Measurements from ENCODE around the gene IGHMBP2. TPM values are rescaled to one million over a fixed set of nuclear protein-coding genes. Genes with fewer than 3 reads are reported as not detected.

Gene IGHMBP2
- total and polyA plus RNA-seq, 2 experiments from 2014 or later, result 14.3 to 27.7 TPM

- no peak overlapping the region for H3K27ac Mint-ChIP-seq
- H3K4me2 ChIP-seq, result no peak overlapping the region
- H2AFZ ChIP-seq, result no peak overlapping the region
- H3K4me1 Mint-ChIP-seq, result peaks cover 7% of the 10 kb centered on the region
- H4K20me1 ChIP-seq (replicated peaks; ENCODE audit: insufficient read depth), result no peaks in the 10 kb centered on the region
- H3K9me3 Mint-ChIP-seq, result peaks cover 11% of the 10 kb centered on the region
- no peaks in the 10 kb centered on the region for H3K27me3 Mint-ChIP-seq (ENCODE audit: insufficient read depth, low read depth, poor library complexity)
- no peak overlapping the region for H3K4me3 Mint-ChIP-seq
- H3K27me3 ChIP-seq (ENCODE audit: insufficient read depth), result no peaks in the 10 kb centered on the region
- H3K4me3 ChIP-seq, result no peak overlapping the region
- H3K27ac ChIP-seq (ENCODE audit: low read depth), result no peak overlapping the region
- 0 out of 2 replicates have a peak, but pooled peaks cover 3% of the 10 kb centered on the region for H3K9me2 ChIP-seq (ENCODE audit: insufficient read depth)
- H3K4me1 ChIP-seq (ENCODE audit: insufficient read depth), result no peaks in the 10 kb centered on the region
- H3K36me3 ChIP-seq (ENCODE audit: insufficient read depth), result no peaks in the 10 kb centered on the region
- TF ChIP-seq CTCF (conservative IDR thresholded peaks at IDR 0.05; ENCODE audit: low read depth in 2 of 2), result no peak
- TF ChIP-seq REST (IDR thresholded peaks at IDR 0.05; ENCODE audit: unreplicated experiment), result no peak
- TF ChIP-seq STAT1 (IDR thresholded peaks at IDR 0.05; ENCODE audit: unreplicated experiment), result no peak
- no peak for TF ChIP-seq ETS1 (IDR thresholded peaks at IDR 0.05)
- no peak for TF ChIP-seq EZH2 (IDR thresholded peaks at IDR 0.05; ENCODE audit: low read depth, unreplicated experiment)
- TF ChIP-seq JUNB (IDR thresholded peaks at IDR 0.05; ENCODE audit: unreplicated experiment), result no peak
- no peak for TF ChIP-seq ZNF114 (CRISPR knock-in tag; IDR thresholded peaks at IDR 0.05)
- TF ChIP-seq POLR2AphosphoS5 (IDR thresholded peaks at IDR 0.05; ENCODE audit: low read depth), result no peak
- TF ChIP-seq CREB1 (CRISPR knock-in tag; IDR thresholded peaks at IDR 0.05; ENCODE audit: low read depth), result no peak
- TF ChIP-seq ZNF331 (CRISPR knock-in tag; IDR thresholded peaks at IDR 0.05; ENCODE audit: low read depth), result no peak
- no peak for TF ChIP-seq ZNF462 (CRISPR knock-in tag; IDR thresholded peaks at IDR 0.05)
- ATAC-seq, result no peak
- H3K79me2 ChIP-seq (replicated peaks; ENCODE audit: insufficient read depth), result no peaks in the 10 kb centered on the region
- no peaks in the 10 kb centered on the region for H3F3A ChIP-seq (replicated peaks; ENCODE audit: low read depth)
- H3K36me3 Mint-ChIP-seq (ENCODE audit: low read depth), result peaks cover 3% of the 10 kb centered on the region; the same call in 2 of the 3 replicates
- DNase-seq (ENCODE audit: low spot score), result no peak
These were observed 74.9 kb downstream of the IGHMBP2 start for GRCh38 chr11:68978626-68978930.
